Trophoblast cell (in vitro differentiated cells and primary cell): ENCODE measurements around the gene SSTR1.

Experiments
- DNase-seq, 2 donors: peaks; one replicate each; pipeline ENCODE4 v3.0.0-alpha.2; 2016
- H2AFZ ChIP-seq: 2 replicates; pipeline ENCODE4 v1.6.1; 2013; ENCODE audit warnings: low read length, moderate library complexity, mild to moderate bottlenecking; ENCODE audit not compliant: insufficient read depth, poor library complexity
- H2AK5ac ChIP-seq: 2 replicates; pipeline ENCODE4 v1.6.1; 2013; ENCODE audit warnings: mild to moderate bottlenecking, low read length
- H2BK120ac ChIP-seq: 2 replicates; pipeline ENCODE4 v1.6.1; 2013; ENCODE audit warnings: low read length, mild to moderate bottlenecking, moderate library complexity; ENCODE audit not compliant: insufficient read depth, poor library complexity
- H2BK12ac ChIP-seq: 2 replicates; pipeline ENCODE4 v1.6.1; 2013; ENCODE audit warnings: mild to moderate bottlenecking, low read length, moderate library complexity
- H2BK5ac ChIP-seq: 2 replicates; pipeline ENCODE4 v1.6.1; 2013; ENCODE audit warnings: low read length, low read depth, moderate library complexity, mild to moderate bottlenecking; ENCODE audit not compliant: poor library complexity
- H3K14ac ChIP-seq: 2 replicates; pipeline ENCODE4 v1.6.1; 2013; ENCODE audit warnings: mild to moderate bottlenecking, low read length
- H3K18ac ChIP-seq: 2 replicates; pipeline ENCODE4 v1.6.1; 2013; ENCODE audit warnings: mild to moderate bottlenecking, low read length
- H3K23ac ChIP-seq: 2 replicates; pipeline ENCODE4 v1.6.1; 2013; ENCODE audit warnings: low read length
- H3K27ac ChIP-seq: 2 replicates; pipeline ENCODE4 v1.5.1; 2013; ENCODE audit warnings: low read depth, mild to moderate bottlenecking, inconsistent platforms, low read length, moderate library complexity
- H3K27me3 ChIP-seq: 2 replicates; pipeline ENCODE4 v1.6.1; 2013; ENCODE audit warnings: inconsistent platforms, mild to moderate bottlenecking, low read length, moderate library complexity; ENCODE audit not compliant: insufficient read depth
- H3K36me3 ChIP-seq, 2 experiments: 1 replicate in 1 of 2; 2 replicates in 1 of 2; pipeline ENCODE4 v1.6.1; 2013; ENCODE audit warnings: low read length in 2 of 2, mild to moderate bottlenecking in 2 of 2, moderate library complexity in 1 of 2; ENCODE audit not compliant: insufficient read depth in 2 of 2, control insufficient read depth in 1 of 2
- H3K4ac ChIP-seq: 2 replicates; pipeline ENCODE4 v1.6.1; 2013; ENCODE audit warnings: low read depth, mild to moderate bottlenecking, low read length, moderate library complexity
- H3K4me1 ChIP-seq, 2 experiments: 1 replicate in 1 of 2; 2 replicates in 1 of 2; pipeline ENCODE4 v1.6.1; 2013; ENCODE audit warnings: low read length in 2 of 2, mild to moderate bottlenecking in 2 of 2, moderate library complexity in 1 of 2; ENCODE audit not compliant: insufficient read depth in 2 of 2, control insufficient read depth in 1 of 2
- H3K4me2 ChIP-seq: 2 replicates; pipeline ENCODE4 v1.6.1; 2013; ENCODE audit warnings: inconsistent platforms, mild to moderate bottlenecking, low read length, moderate library complexity
- H3K4me3 ChIP-seq: 2 replicates; pipeline ENCODE4 v1.5.1; 2013; ENCODE audit warnings: mild to moderate bottlenecking, low read depth, low read length, inconsistent platforms
- H3K79me1 ChIP-seq: one replicate; pipeline ENCODE4 v1.6.1; 2013; ENCODE audit warnings: low read length
- H3K79me2 ChIP-seq: 2 replicates; pipeline ENCODE4 v1.6.1; 2013; ENCODE audit warnings: low read length, mild to moderate bottlenecking; ENCODE audit not compliant: control insufficient read depth, insufficient read depth, poor library complexity
- H3K9ac ChIP-seq: 2 replicates; pipeline ENCODE4 v1.6.1; 2013; ENCODE audit warnings: mild to moderate bottlenecking, low read length
- H3K9me3 ChIP-seq: 2 replicates; pipeline ENCODE4 v1.6.1; 2013; ENCODE audit warnings: low read depth, mild to moderate bottlenecking, control low read depth, inconsistent platforms, low read length; ENCODE audit not compliant: insufficient read depth
- H4K12ac ChIP-seq: 2 replicates; pipeline ENCODE4 v1.6.1; 2013; ENCODE audit warnings: low read depth, mild to moderate bottlenecking, low read length, moderate library complexity
- H4K8ac ChIP-seq: 2 replicates; pipeline ENCODE4 v1.6.1; 2013; ENCODE audit warnings: low read depth, mild to moderate bottlenecking, low read length, moderate library complexity
- H4K91ac ChIP-seq: one replicate; pipeline ENCODE4 v1.6.1; 2013; ENCODE audit warnings: low read depth, mild to moderate bottlenecking, low read length, moderate library complexity
- WGBS: extraction: QIAGEN DNeasy Blood & Tissue Kit; methylation state at CpG from one replicate; pipeline ENCODE4 v1.1.7; 2013; ENCODE audit warnings: missing lambda C conversion rate; ENCODE audit not compliant: insufficient read length, insufficient coverage; ENCODE audit errors: extremely low coverage; 5-methylcytosine and 5-hydroxymethylcytosine counted together

The SSTR1 gene

DNA sequence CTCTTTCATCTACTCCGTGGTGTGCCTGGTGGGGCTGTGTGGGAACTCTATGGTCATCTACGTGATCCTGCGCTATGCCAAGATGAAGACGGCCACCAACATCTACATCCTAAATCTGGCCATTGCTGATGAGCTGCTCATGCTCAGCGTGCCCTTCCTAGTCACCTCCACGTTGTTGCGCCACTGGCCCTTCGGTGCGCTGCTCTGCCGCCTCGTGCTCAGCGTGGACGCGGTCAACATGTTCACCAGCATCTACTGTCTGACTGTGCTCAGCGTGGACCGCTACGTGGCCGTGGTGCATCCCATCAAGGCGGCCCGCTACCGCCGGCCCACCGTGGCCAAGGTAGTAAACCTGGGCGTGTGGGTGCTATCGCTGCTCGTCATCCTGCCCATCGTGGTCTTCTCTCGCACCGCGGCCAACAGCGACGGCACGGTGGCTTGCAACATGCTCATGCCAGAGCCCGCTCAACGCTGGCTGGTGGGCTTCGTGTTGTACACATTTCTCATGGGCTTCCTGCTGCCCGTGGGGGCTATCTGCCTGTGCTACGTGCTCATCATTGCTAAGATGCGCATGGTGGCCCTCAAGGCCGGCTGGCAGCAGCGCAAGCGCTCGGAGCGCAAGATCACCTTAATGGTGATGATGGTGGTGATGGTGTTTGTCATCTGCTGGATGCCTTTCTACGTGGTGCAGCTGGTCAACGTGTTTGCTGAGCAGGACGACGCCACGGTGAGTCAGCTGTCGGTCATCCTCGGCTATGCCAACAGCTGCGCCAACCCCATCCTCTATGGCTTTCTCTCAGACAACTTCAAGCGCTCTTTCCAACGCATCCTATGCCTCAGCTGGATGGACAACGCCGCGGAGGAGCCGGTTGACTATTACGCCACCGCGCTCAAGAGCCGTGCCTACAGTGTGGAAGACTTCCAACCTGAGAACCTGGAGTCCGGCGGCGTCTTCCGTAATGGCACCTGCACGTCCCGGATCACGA lies 2.2 kb downstream of the SSTR1 start:
- no CpG with 5 or more reads among the region's 69 CpGs for WGBS
- no peak overlapping the region for H3K14ac ChIP-seq
- no peak overlapping the region for H2AFZ ChIP-seq

DNA sequence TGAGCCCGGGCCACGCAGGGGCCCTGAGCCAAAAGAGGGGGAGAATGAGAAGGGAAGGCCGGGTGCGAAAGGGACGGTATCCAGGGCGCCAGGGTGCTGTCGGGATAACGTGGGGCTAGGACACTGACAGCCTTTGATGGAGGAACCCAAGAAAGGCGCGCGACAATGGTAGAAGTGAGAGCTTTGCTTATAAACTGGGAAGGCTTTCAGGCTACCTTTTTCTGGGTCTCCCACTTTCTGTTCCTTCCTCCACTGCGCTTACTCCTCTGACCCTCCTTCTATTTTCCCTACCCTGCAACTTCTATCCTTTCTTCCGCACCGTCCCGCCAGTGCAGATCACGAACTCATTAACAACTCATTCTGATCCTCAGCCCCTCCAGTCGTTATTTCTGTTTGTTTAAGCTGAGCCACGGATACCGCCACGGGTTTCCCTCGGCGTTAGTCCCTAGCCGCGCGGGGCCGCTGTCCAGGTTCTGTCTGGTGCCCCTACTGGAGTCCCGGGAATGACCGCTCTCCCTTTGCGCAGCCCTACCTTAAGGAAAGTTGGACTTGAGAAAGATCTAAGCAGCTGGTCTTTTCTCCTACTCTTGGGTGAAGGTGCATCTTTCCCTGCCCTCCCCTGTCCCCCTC lies 3.0 kb downstream of the SSTR1 start:
- no CpG with 5 or more reads among the region's 29 CpGs for WGBS
- no peaks in the 10 kb centered on the region for H3K79me2 ChIP-seq
- H2BK120ac ChIP-seq, result no peak overlapping the region
- no peak overlapping the region for H3K23ac ChIP-seq
- H3K14ac ChIP-seq, result no peak overlapping the region
- H2BK12ac ChIP-seq, result no peak overlapping the region
- H2AFZ ChIP-seq, result no peak overlapping the region
- no peak overlapping the region for H4K8ac ChIP-seq
- H3K9me3 ChIP-seq, result peaks cover 16% of the 10 kb centered on the region
- H3K4ac ChIP-seq, result no peak overlapping the region
- no peak overlapping the region for H4K91ac ChIP-seq
- H3K4me3 ChIP-seq, result no peak overlapping the region
- no peak overlapping the region for H4K12ac ChIP-seq
- no peak overlapping the region for H3K9ac ChIP-seq
- peak overlapping the region; percentile 41 for H3K4me2 ChIP-seq
- H2AK5ac ChIP-seq, result no peak overlapping the region
- H2BK5ac ChIP-seq, result no peak overlapping the region
- peaks cover 9 to 14% of the 10 kb centered on the region in 2 experiments for H3K4me1 ChIP-seq
- peaks cover 49% of the 10 kb centered on the region for H3K27me3 ChIP-seq
- no peak overlapping the region for H3K27ac ChIP-seq
- DNase-seq, result no peak
- no peaks in the 10 kb centered on the region for H3K36me3 ChIP-seq
- H3K79me1 ChIP-seq, result no peaks in the 10 kb centered on the region
- H3K18ac ChIP-seq, result no peak overlapping the region

More for the DNA sequence above, 2.2 kb downstream of the SSTR1 start:
- Histone ChIP-seq H4K91ac (no peak overlapping the region), H4K12ac (no peak overlapping the region), H3K9ac (no peak overlapping the region), H2BK5ac (no peak overlapping the region), H3K18ac (no peak overlapping the region), H3K79me1 (no peaks in the 10 kb centered on the region), H3K27me3 (peaks cover 49% of the 10 kb centered on the region), H2AK5ac (no peak overlapping the region), H3K4ac (no peak overlapping the region), H3K4me3 (no peak overlapping the region), H3K9me3 (peaks cover 16% of the 10 kb centered on the region), H4K8ac (no peak overlapping the region), H3K79me2 (no peaks in the 10 kb centered on the region), H3K27ac (no peak overlapping the region), H3K4me1 (peaks cover 9 to 14% of the 10 kb centered on the region in 2 experiments), H2BK120ac (no peak overlapping the region), H3K36me3 (no peaks in the 10 kb centered on the region), H3K4me2 (peak overlapping the region; percentile 53), H2BK12ac (no peak overlapping the region), H3K23ac (no peak overlapping the region)
- DNase-seq, result no peak

DNA sequence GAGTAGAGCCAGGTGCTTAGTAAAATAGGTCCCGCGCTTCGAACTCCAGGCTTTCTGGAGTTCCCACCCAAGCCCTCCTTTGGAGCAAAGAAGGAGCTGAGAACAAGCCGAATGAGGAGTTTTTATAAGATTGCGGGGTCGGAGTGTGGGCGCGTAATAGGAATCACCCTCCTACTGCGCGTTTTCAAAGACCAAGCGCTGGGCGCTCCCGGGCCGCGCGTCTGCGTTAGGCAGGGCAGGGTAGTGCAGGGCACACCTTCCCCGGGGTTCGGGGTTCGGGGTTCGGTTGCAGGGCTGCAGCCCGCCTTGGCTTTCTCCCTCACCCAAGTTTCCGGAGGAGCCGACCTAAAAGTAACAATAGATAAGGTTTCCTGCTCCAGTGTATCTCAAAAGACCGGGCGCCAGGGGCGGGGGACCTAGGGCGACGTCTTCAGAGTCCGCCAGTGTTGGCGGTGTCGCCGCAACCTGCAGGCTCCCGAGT lies 3.6 kb downstream of the SSTR1 start:
- H3K9ac ChIP-seq, result no peak overlapping the region

DNA sequence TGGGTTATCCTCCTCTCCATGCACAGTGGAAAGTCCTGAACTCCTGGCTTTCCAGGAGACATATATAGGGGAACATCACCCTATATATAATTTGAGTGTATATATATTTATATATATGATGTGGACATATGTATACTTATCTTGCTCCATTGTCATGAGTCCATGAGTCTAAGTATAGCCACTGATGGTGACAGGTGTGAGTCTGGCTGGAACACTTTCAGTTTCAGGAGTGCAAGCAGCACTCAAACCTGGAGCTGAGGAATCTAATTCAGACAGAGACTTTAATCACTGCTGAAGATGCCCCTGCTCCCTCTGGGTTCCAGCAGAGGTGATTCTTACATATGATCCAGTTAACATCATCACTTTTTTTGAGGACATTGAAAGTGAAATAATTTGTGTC lies 4.4 kb downstream of the SSTR1 start:
- Histone ChIP-seq H3K27me3 (peaks cover 49% of the 10 kb centered on the region), H3K4me2 (no peak overlapping the region), H3K4me1 (peaks cover 9 to 14% of the 10 kb centered on the region in 2 experiments), H2BK5ac (no peak overlapping the region), H4K12ac (no peak overlapping the region), H3K23ac (no peak overlapping the region), H3K14ac (no peak overlapping the region), H3K9me3 (peaks cover 16% of the 10 kb centered on the region), H3K18ac (no peak overlapping the region), H3K4ac (no peak overlapping the region), H3K4me3 (no peak overlapping the region), H3K9ac (no peak overlapping the region), H3K79me1 (no peaks in the 10 kb centered on the region), H3K79me2 (no peaks in the 10 kb centered on the region), H4K8ac (no peak overlapping the region), H4K91ac (no peak overlapping the region), H2BK12ac (no peak overlapping the region), H2AFZ (no peak overlapping the region), H3K27ac (no peak overlapping the region), H2AK5ac (no peak overlapping the region), H3K36me3 (no peaks in the 10 kb centered on the region), H2BK120ac (no peak overlapping the region)
- DNase-seq, result no peak

More for the DNA sequence above, 3.6 kb downstream of the SSTR1 start:
- Histone ChIP-seq H2AFZ (no peak overlapping the region), H2BK5ac (no peak overlapping the region), H3K23ac (no peak overlapping the region), H3K27ac (no peak overlapping the region), H3K9me3 (peaks cover 16% of the 10 kb centered on the region), H3K4me3 (no peak overlapping the region), H3K4me2 (peak overlapping the region; percentile 41), H2AK5ac (no peak overlapping the region), H3K27me3 (peaks cover 49% of the 10 kb centered on the region), H4K8ac (no peak overlapping the region), H4K12ac (no peak overlapping the region), H3K4ac (no peak overlapping the region), H3K79me1 (no peaks in the 10 kb centered on the region), H3K18ac (no peak overlapping the region), H2BK12ac (no peak overlapping the region), H3K14ac (no peak overlapping the region), H3K79me2 (no peaks in the 10 kb centered on the region), H3K36me3 (no peaks in the 10 kb centered on the region), H4K91ac (no peak overlapping the region), H2BK120ac (no peak overlapping the region), H3K4me1 (peaks cover 9 to 14% of the 10 kb centered on the region in 2 experiments)
- no CpG with 5 or more reads among the region's 34 CpGs for WGBS
- DNase-seq, result no peak
